Thymus (tissue), 11 donors: ENCODE measurements around the gene POLR3K. TPM values are rescaled to one million over a fixed set of nuclear protein-coding genes. Genes with fewer than 3 reads are reported as not detected.
"Not testable (repeated sequence)": the region's sequence is repeated elsewhere in the genome, so short reads cannot be mapped to it uniquely, and the experiment has no call there.

ENCODE experiments used
- DNase-seq, 9 donors: peaks; one replicate each; pipeline ENCODE4 v3.0.0-alpha.2; 2013; ENCODE audit warnings: low spot score in 9 of 9, low read depth in 6 of 9, missing footprints in 1 of 9
- H3K27ac ChIP-seq, 2 donors: one replicate each; pipeline ENCODE4 v1.5.1; 2013; ENCODE audit warnings: control low read depth in 1 of 2, low read depth in 1 of 2, low read length in 1 of 2, mild to moderate bottlenecking in 1 of 2, moderate library complexity in 1 of 2
- H3K27me3 ChIP-seq, 2 donors: one replicate each; pipeline ENCODE4 v1.5.1; 2013; ENCODE audit warnings: low read length in 1 of 2; ENCODE audit not compliant: control insufficient read depth in 2 of 2, insufficient read depth in 1 of 2
- H3K36me3 ChIP-seq, 2 donors: one replicate each; pipeline ENCODE4 v1.5.1; 2013; ENCODE audit warnings: low read length in 1 of 2, mild to moderate bottlenecking in 1 of 2, moderate library complexity in 1 of 2; ENCODE audit not compliant: control insufficient read depth in 2 of 2, insufficient read depth in 2 of 2
- H3K4me1 ChIP-seq, 2 donors: one replicate each; pipeline ENCODE4 v1.5.1; 2013; ENCODE audit warnings: low read length in 2 of 2; ENCODE audit not compliant: control insufficient read depth in 2 of 2, insufficient read depth in 2 of 2
- H3K4me3 ChIP-seq, 2 donors: one replicate each; pipeline ENCODE4 v1.5.1; 2013; ENCODE audit warnings: low read length in 2 of 2, control low read depth in 1 of 2, mild to moderate bottlenecking in 1 of 2
- H3K9me3 ChIP-seq, 2 donors: one replicate each; pipeline ENCODE4 v1.5.1; 2013; ENCODE audit warnings: low read length in 1 of 2, mild to moderate bottlenecking in 1 of 2; ENCODE audit not compliant: control insufficient read depth in 2 of 2, insufficient read depth in 1 of 2
- WGBS: extraction: QIAGEN DNeasy Blood & Tissue Kit; methylation state at CpG from one replicate; pipeline ENCODE4 v1.1.7; 2013; 5-methylcytosine and 5-hydroxymethylcytosine counted together
- polyA plus RNA-seq: library from polyadenylated mRNA; stranded (reverse); fragments of 200-250 nt; gene quantifications from one replicate; pipeline ENCODE4 v1.2.3, GENCODE V29; 2013
- total RNA-seq: library from RNA; stranded (reverse); fragments of 120-200 nt; gene quantifications from one replicate; pipeline ENCODE4 v1.2.4, GENCODE V29; 2013
- donor health status: healthy.

POLR3K gene
- total and polyA plus RNA-seq, 2 donors: 8.6 to 10.6 TPM

DNA sequence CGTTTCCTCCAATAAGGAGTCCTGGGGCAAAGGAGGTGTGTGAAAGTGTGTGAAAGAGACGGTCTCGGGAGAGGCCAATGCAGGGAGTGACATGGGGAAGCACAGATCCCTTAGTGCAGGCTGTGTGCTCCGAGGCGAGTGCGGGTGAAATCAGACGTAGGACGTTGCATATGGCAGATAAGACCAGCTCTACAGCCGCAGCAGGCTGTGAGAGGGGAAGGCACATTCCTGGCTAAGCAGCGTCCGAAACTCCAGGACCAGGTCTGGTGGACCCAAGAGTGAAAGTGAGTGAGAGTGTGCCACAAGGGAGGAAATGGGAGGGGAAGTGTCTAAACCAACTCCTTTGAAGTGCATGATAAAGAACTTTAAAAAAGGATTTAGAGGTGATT, 11.3 kb downstream of the POLR3K start:
- peaks cover 31 to 33% of the 10 kb centered on the region in 2 donors for H3K36me3 ChIP-seq
- no peak overlapping the region for H3K4me3 ChIP-seq
- H3K27ac ChIP-seq: no peak overlapping the region
- peaks cover 10 to 18% of the 10 kb centered on the region in 2 donors for H3K4me1 ChIP-seq
- 92% methylated on average over 11 of the region's 11 CpGs for WGBS
- H3K27me3 ChIP-seq: no peaks in the 10 kb centered on the region
- DNase-seq: no peak
- H3K9me3 ChIP-seq: no peaks in the 10 kb centered on the region

DNA sequence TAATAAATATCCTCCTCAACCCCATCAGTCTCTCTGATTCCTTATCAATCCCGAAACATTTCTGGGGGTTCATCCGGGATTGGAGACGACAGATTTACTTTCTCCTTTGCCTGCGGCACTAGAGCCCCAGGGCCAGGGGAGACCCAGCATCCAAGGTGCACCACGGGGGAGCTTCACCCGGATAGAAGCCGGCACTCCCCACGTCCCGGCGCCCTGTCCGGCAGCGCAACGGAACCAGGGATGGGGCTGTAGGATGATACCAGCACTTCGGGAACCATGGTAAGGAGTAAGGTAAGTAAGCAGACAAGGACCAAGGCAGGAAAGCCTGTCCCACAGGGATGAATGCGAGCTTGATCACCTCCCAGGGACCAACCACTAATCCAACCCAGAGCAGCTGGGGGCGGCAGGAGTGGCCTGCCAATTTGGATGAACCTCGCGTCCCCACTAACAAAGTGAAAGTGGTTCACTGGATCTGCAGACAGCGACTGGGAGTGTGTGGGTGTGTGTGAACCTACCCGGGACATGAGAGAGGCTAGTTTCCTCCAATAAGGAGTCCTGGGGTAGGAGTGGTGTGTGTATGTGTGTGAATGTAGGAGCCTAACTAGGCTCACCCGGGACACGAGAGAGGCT, 11.9 kb downstream of the POLR3K start:
- 98% methylated on average over 22 of the region's 22 CpGs for WGBS
- H3K4me3 ChIP-seq: no peak overlapping the region
- no peak overlapping the region for H3K27ac ChIP-seq
- no peak for DNase-seq
- H3K9me3 ChIP-seq: no peaks in the 10 kb centered on the region
- peaks cover 10 to 18% of the 10 kb centered on the region in 2 donors for H3K4me1 ChIP-seq
- H3K36me3 ChIP-seq: peaks cover 30 to 32% of the 10 kb centered on the region in 2 donors
- no peaks in the 10 kb centered on the region for H3K27me3 ChIP-seq

DNA sequence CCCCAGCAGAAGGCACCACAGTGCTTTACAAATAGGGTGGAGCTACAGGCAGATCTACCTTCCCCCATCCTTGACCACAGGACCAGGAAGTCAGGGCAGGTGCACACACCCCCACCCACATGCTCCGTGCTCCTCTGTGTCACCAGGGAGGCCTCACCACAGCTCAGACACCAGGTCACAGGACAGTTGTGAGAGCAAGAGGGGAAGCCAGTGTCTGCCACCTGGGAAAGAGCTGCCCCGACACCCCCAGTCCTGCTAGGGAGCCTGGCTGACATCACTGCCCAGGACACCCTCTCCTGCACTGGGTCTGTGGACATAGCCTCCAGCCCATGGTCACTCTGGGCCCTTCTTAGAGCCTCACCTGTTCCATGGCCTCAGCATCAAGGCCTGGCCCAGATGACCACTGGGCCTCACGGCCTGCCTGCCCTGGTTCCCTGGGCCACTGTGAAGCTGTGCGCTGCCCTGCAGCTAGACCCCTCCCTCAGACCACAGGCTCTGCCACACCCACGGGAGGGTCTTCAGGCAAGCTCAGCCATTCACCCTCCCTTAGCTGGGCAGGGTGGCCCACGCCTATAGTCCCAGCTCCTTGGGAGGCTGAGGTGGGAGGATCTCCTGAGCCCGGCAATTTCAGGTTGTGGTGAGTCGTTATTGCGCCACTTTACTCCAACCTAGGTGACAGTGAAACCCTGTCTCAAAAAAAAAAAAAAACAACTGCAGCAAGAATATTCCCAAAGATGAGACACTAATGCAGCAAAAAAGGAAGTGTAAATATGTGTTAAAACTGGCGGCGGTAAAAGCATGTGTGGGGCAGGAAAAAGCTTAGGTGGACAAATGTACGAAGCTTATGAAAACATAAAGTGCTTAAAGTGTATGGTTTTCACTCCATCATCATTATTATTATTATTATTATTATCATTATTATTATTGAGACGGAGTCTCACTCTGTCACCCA, 14.2 kb downstream of the POLR3K start:
- H3K9me3 ChIP-seq: no peaks in the 10 kb centered on the region
- 76% methylated on average over 13 of the region's 13 CpGs for WGBS
- H3K27me3 ChIP-seq: no peaks in the 10 kb centered on the region
- peaks cover 16 to 20% of the 10 kb centered on the region in 2 donors for H3K36me3 ChIP-seq
- no peak overlapping the region for H3K4me3 ChIP-seq
- peaks cover 10 to 30% of the 10 kb centered on the region in 2 donors for H3K4me1 ChIP-seq
- H3K27ac ChIP-seq: no peak overlapping the region
- peak in 6 of 9 donors; percentile 2 to 58 (median 28) for DNase-seq

DNA sequence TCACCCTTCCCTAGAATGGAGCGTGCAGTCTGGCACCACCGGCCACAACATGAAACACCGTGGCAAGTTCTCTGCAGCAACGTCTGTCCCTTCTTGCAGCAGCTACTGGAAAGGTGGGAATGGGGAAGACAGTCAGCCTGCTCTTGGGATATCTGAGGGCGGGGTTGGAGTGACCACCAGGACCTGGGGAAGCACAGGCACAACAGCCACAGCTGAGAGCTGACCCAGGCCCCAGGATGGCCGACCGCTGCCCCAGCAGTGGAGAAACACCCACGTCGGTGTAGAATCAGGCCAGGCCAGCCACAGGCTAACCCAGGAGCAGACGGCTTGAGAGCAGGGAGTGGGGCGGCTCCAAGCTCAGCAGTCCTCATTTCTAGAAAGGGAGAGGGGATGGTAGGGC, 15.2 kb downstream of the POLR3K start:
- Histone ChIP-seq H3K36me3 (peaks cover 11 to 13% of the 10 kb centered on the region in 2 donors), H3K4me1 (peaks cover 10 to 35% of the 10 kb centered on the region in 2 donors)
- H3K4me3 ChIP-seq, H3K27me3 ChIP-seq, H3K9me3 ChIP-seq, H3K27ac ChIP-seq, DNase-seq: not testable (repeated sequence)
- 81% methylated on average over 11 of the region's 11 CpGs for WGBS

DNA sequence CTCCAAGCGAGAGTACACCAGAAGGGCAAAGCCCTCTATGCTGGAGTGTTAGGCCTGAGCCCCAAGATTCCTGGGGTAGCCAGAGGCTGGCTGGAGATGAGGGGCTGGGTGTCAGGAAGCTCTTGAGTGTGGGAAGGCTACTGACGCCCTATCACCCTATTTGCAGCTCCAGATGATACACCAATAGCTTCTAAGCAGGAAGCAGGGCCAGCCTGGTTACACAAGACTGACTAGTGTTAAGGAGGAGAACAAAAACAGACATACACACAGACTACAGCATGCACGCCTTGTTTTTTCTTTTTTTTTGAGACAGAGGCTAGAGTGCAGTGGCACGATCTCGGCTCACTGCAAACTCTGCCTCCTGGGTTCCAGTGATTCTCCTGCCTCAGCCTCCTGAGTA, 15.9 kb downstream of the POLR3K start:
- Histone ChIP-seq H3K4me1 (peaks cover 10 to 35% of the 10 kb centered on the region in 2 donors), H3K4me3 (no peak overlapping the region)
- no peak for DNase-seq

DNA sequence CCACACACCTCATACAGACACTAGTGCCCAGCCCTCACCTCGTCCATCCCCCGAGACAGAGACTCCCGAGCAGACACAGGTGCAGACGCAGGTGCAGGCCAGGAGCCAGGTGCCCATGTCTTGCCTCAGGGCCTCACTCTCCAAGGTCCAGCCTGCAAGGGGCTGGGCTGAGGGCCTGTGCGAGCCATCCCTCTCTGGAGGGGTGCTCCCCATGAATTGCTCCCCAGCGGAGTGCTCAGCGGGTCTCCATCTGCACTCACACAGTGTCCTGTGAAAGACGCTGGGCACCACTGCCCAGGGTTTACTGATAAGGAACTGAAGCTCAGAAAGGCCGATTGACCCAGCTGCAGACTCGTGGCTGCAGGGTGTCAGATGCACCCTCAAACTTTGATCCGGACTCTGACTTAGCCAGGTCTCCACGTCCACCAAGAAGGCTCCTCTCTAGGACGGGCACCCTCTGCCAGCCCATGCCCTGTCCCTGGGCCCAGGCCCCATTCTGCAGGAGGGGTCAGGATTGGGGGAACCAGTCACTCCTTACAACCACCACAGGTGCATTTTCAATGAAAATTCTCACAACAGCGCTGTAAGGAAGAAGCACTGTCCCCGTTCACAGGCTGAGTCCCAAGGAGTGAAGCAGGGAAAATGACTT, 16.9 kb downstream of the POLR3K start:
- Histone ChIP-seq H3K27me3 (no peaks in the 10 kb centered on the region), H3K36me3 (no peaks in the 10 kb centered on the region), H3K4me3 (no peak overlapping the region), H3K9me3 (no peaks in the 10 kb centered on the region), H3K27ac (no peak overlapping the region), H3K4me1 (peaks cover 10 to 35% of the 10 kb centered on the region in 2 donors)
- 94% methylated on average over 15 of the region's 15 CpGs for WGBS
- no peak for DNase-seq

More for the DNA sequence above, 15.9 kb downstream of the POLR3K start:
- peaks cover 4 to 9% of the 10 kb centered on the region in 2 donors for H3K36me3 ChIP-seq
- 93% methylated on average over 5 of the region's 5 CpGs for WGBS
- no peak overlapping the region for H3K27ac ChIP-seq
- no peaks in the 10 kb centered on the region for H3K9me3 ChIP-seq
- no peaks in the 10 kb centered on the region for H3K27me3 ChIP-seq

DNA sequence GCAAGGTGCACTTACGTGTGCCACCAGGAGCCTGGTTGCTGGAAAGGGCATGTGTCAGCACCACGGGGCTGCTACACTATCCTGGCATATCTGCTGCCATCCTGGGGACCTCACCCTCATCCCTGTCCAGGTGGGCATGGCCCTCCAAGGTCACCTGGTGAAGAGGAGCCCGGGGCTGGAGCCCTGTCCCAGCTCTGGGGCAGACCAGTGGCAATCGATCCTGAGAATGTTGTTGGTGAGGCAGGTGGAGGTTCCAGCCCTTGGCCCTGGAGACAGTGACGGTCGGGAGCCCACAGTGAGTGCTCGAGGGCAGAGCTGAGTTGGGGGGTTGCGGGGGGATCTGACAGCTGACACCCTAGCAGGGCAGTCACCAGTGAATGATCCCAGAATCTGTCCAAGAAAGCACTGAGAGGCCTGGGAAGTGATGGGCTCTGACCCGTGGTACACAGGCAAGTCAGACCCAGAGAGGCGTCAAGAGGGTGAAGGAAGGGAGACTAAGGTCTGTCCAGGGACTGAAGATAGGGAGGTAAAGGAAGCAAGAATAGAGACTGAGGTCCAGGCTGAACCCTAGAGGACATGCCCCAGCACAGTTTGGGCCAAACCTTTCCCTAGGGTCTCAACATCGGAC, 17.6 kb downstream of the POLR3K start:
- Histone ChIP-seq H3K36me3 (no peaks in the 10 kb centered on the region), H3K27ac (no peak overlapping the region), H3K4me1 (peaks cover 10 to 35% of the 10 kb centered on the region in 2 donors), H3K4me3 (no peak overlapping the region), H3K9me3 (no peaks in the 10 kb centered on the region), H3K27me3 (no peaks in the 10 kb centered on the region)
- 89% methylated on average over 11 of the region's 11 CpGs for WGBS
- DNase-seq: no peak

DNA sequence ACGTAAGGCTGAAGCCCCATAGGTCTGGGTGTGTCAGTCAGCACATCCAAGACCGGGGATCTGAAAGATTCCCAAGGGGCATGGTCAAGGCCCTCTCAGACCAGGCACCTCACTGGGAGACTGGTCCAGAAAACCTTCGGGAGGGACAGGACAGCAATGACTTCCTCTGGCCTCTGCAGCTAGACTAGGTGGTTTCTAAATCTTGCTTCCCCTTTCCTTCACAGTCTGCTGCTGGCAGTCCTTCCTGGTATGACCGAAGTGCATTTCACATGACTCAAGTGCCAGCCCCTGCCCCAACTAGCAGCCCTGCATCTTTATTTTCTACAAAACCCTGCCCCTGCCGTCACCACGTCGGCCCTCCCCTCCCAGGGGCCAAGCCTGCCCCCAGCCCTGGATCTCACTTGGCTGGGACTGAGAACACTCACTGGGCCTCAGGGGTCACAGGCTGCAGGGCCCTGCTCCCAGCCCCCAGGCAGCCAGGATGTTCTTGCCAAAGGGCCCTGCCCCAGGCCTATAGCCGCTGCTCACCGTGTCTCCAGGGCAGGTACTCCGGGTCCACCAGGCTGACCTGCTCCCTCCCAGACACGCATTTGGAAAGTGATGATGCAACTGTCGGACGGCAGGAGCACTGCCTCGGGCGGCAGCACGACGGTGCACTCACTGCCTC, 18.3 kb downstream of the POLR3K start:
- H3K9me3 ChIP-seq: no peaks in the 10 kb centered on the region
- no peaks in the 10 kb centered on the region for H3K27me3 ChIP-seq
- H3K4me3 ChIP-seq: no peak overlapping the region
- H3K27ac ChIP-seq: peak overlapping the region in 1 of 2 donors; percentile 47
- WGBS: 65% methylated on average over 17 of the region's 17 CpGs
- no peaks in the 10 kb centered on the region for H3K36me3 ChIP-seq
- H3K4me1 ChIP-seq: peaks cover 10 to 35% of the 10 kb centered on the region in 2 donors
- DNase-seq: no peak
